K562 (cell line): ENCODE results near the gene POLR3E. TPM values are rescaled to one million over a fixed set of nuclear protein-coding genes. Genes with fewer than 3 reads are reported as not detected.

ENCODE experiments used
- AFF1 ChIP-seq, 2 experiments: fragments of 450-650 bp; IDR thresholded peaks; 2 replicates each; pipeline ENCODE4 v1.6.1; 2018; ENCODE audit warnings: mild to moderate bottlenecking in 2 of 2, low read depth in 1 of 2; ENCODE audit not compliant: partially characterized antibody in 2 of 2
- BMI1 ChIP-seq: fragments of 150-350 bp; IDR thresholded peaks from 2 replicates; pipeline ENCODE4 v1.6.1; 2014; ENCODE audit warnings: low read length
- FOXO4 ChIP-seq: fragments of 450-650 bp; formaldehyde crosslinking; IDR thresholded peaks from 2 replicates; pipeline ENCODE4 v1.4.0; 2020; ENCODE audit warnings: mild to moderate bottlenecking, moderate library complexity
- GTF2A2 ChIP-seq: IDR thresholded peaks from 2 replicates; pipeline ENCODE4 v1.6.1; 2016; ENCODE audit warnings: mild to moderate bottlenecking, missing genetic modification characterization, missing compliant biosample characterization
- RBM34 ChIP-seq: fragments of 200-400 bp; formaldehyde crosslinking; IDR thresholded peaks from 2 replicates; pipeline ENCODE4 v1.6.1; 2018; ENCODE audit warnings: low read length, borderline replicate concordance; ENCODE audit not compliant: insufficient read depth
- SP1 ChIP-seq: sonication (generic); formaldehyde crosslinking; IDR thresholded peaks from 2 replicates; pipeline ENCODE4 v1.8.1; 2022; ENCODE audit warnings: mild to moderate bottlenecking, missing genetic modification reagents
- TCF3 ChIP-seq: sonication (generic); formaldehyde crosslinking; IDR thresholded peaks from 2 replicates; pipeline ENCODE4 v1.4.0; 2020; ENCODE audit warnings: mild to moderate bottlenecking, missing genetic modification reagents
- ZC3H4 ChIP-seq: sonication (generic); formaldehyde crosslinking; IDR thresholded peaks from 2 replicates; pipeline ENCODE4 v1.9.0; 2021; ENCODE audit warnings: missing genetic modification reagents, borderline replicate concordance
- ZFP1 ChIP-seq: fragments of 450-650 bp; formaldehyde crosslinking; IDR thresholded peaks from 2 replicates; pipeline ENCODE4 v1.4.0; 2020; ENCODE audit warnings: mild to moderate bottlenecking, mixed read lengths
- ZFP36 ChIP-seq: fragments of 150-350 bp; IDR thresholded peaks from 2 replicates; pipeline ENCODE4 v1.6.1; 2018; ENCODE audit warnings: low read length, low read depth; ENCODE audit not compliant: partially characterized antibody
- ZNF133 ChIP-seq: fragments of 250-450 bp; sonication (Bioruptor Pico); IDR thresholded peaks from 2 replicates; pipeline ENCODE4 v1.4.0; 2020; ENCODE audit warnings: mild to moderate bottlenecking
- polyA plus RNA-seq, 8 experiments: library from polyadenylated mRNA; depleted of rRNA in 4 of 8; stranded (reverse) in 5 of 8; unstranded in 3 of 8; fragments of >200 nt; fragmentation: Nextera tagmentation in 2 of 8; fragmentation: Illumina TruSeq in 1 of 8; extraction: Ambion mirVana in 2 of 8; extraction: Trizol in 1 of 8; gene quantifications; 2 replicates each; pipeline versions ENCODE4 v1.2.1 to v1.2.3, GENCODE V29; 2011 to 2014; ENCODE audit warnings: inconsistent platforms in 1 of 8, missing spikeins in 1 of 8
- total RNA-seq, 7 experiments: library from RNA; depleted of rRNA in 6 of 7; stranded (reverse); fragments of >200 nt in 6 of 7; fragmentation: Illumina TruSeq in 2 of 7; extraction: Trizol in 2 of 7; gene quantifications; 2 replicates each; pipeline versions ENCODE4 v1.2.1 to v1.2.3, GENCODE V29; 2011 to 2021; ENCODE audit warnings: low replicate concordance in 1 of 7
- TF ChIP-seq, protein P1 (sequence below): conservative IDR thresholded peaks from 2 replicates; pipeline ENCODE4 v1.6.1; 2011; ENCODE audit warnings: low read depth, mild to moderate bottlenecking, low read length; ENCODE audit not compliant: control insufficient read depth
- TF ChIP-seq, protein P2 (sequence below): IDR thresholded peaks from 2 replicates; pipeline ENCODE4 v1.6.1; 2014; ENCODE audit warnings: antibody characterized with exemption
- TF ChIP-seq, protein P3 (sequence below), 2 experiments: fragments of 450-650 bp in 1 of 2; sonication (generic) in 1 of 2; formaldehyde crosslinking; conservative IDR thresholded peaks; 2 replicates each; pipeline versions ENCODE4 v1.4.0 to v1.8.1; 2020 to 2022; ENCODE audit warnings: mild to moderate bottlenecking in 1 of 2, missing genetic modification reagents in 1 of 2
- TF ChIP-seq, protein P4 (sequence below), 2 experiments: fragments of 450-650 bp; IDR thresholded peaks; 2 replicates each; pipeline ENCODE4 v1.6.1; 2016

Gene POLR3E
- total and polyA plus RNA-seq, 9 of the 15 experiments (the other 6 are each of a cell fraction or from before 2014, with no cell fraction given) = 17.7 to 151 (median 82.6) TPM

DNA sequence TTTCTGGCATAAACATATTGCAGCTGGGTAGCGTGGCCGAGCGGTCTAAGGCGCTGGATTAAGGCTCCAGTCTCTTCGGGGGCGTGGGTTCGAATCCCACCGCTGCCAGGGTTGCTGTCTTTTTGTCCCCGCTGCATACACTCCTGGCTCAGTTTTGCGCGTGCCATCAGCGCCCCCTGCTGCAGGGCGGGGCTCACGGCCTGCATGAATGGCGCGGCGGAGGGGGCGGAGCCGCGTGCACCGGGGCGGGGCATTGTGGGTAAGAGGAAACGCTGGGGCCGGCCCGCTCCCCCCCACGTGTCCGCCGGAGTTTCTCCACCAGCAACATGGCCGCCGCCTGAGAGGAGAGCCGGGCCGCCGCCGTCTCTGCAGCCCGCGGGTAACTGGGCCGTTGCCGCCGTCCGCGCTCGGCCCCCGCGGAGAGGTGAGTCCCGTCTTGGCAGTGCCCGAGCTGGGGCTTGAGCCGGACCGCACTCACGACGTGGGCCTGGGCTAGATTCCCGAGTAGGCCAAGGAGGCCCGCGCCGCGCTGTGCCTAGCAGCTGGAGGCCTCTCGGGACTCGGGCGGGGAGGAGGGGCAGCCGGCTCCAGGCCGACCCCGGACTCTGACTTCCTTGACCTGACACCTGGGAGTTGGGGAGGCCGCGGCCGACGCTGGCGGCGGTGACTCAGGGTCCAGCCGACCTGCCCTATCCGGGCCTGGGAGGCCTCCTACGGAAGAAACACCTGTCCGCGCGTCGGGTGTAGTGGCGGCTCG lies at the start of gene POLR3E (continued):
- TF ChIP-seq, protein P1, sequence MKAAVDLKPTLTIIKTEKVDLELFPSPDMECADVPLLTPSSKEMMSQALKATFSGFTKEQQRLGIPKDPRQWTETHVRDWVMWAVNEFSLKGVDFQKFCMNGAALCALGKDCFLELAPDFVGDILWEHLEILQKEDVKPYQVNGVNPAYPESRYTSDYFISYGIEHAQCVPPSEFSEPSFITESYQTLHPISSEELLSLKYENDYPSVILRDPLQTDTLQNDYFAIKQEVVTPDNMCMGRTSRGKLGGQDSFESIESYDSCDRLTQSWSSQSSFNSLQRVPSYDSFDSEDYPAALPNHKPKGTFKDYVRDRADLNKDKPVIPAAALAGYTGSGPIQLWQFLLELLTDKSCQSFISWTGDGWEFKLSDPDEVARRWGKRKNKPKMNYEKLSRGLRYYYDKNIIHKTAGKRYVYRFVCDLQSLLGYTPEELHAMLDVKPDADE = peak; percentile 96
- no peak for TF ChIP-seq ZNF133 (CRISPR knock-in tag)
- TF ChIP-seq, protein P2, sequence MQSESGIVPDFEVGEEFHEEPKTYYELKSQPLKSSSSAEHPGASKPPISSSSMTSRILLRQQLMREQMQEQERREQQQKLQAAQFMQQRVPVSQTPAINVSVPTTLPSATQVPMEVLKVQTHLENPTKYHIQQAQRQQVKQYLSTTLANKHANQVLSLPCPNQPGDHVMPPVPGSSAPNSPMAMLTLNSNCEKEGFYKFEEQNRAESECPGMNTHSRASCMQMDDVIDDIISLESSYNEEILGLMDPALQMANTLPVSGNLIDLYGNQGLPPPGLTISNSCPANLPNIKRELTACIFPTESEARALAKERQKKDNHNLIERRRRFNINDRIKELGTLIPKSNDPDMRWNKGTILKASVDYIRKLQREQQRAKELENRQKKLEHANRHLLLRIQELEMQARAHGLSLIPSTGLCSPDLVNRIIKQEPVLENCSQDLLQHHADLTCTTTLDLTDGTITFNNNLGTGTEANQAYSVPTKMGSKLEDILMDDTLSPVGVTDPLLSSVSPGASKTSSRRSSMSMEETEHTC = 0 out of 2 replicates have a peak, but pooled peaks have one; percentile 48
- peak; percentile 37 for TF ChIP-seq ZFP36
- TF ChIP-seq SP1 (CRISPR knock-in tag) = peak; percentile 99
- TF ChIP-seq TCF3 (CRISPR knock-in tag) = peak; percentile 61
- TF ChIP-seq, protein P3, sequence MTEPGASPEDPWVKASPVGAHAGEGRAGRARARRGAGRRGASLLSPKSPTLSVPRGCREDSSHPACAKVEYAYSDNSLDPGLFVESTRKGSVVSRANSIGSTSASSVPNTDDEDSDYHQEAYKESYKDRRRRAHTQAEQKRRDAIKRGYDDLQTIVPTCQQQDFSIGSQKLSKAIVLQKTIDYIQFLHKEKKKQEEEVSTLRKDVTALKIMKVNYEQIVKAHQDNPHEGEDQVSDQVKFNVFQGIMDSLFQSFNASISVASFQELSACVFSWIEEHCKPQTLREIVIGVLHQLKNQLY (CRISPR knock-in tag; conservative IDR thresholded peaks at IDR 0.05) = no peak
- TF ChIP-seq FOXO4 (CRISPR knock-in tag) = no peak
- TF ChIP-seq ZC3H4 = no peak
- no peak for TF ChIP-seq BMI1
- TF ChIP-seq, protein P4, sequence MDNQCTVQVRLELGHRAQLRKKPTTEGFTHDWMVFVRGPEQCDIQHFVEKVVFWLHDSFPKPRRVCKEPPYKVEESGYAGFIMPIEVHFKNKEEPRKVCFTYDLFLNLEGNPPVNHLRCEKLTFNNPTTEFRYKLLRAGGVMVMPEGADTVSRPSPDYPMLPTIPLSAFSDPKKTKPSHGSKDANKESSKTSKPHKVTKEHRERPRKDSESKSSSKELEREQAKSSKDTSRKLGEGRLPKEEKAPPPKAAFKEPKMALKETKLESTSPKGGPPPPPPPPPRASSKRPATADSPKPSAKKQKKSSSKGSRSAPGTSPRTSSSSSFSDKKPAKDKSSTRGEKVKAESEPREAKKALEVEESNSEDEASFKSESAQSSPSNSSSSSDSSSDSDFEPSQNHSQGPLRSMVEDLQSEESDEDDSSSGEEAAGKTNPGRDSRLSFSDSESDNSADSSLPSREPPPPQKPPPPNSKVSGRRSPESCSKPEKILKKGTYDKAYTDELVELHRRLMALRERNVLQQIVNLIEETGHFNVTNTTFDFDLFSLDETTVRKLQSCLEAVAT (IDR thresholded peaks at IDR 0.05) = no peak
- TF ChIP-seq RBM34 = 0 out of 2 replicates have a peak, but pooled peaks have one; percentile 25
- no peak for TF ChIP-seq GTF2A2
- no peak for TF ChIP-seq ZFP1 (CRISPR knock-in tag)
- TF ChIP-seq AFF1 (IDR thresholded peaks at IDR 0.05; ENCODE audit: low read depth in 1 of 2, partially characterized antibody in 2 of 2) = no peak
